ENCODE measurements around the gene NPR2. TPM values are rescaled to one million over a fixed set of nuclear protein-coding genes. Genes with fewer than 3 reads are reported as not detected.

Gene NPR2
- polyA plus RNA-seq, 1 of the 3 experiments (the other 2 are of a cell fraction) = 13.5 TPM

DNA sequence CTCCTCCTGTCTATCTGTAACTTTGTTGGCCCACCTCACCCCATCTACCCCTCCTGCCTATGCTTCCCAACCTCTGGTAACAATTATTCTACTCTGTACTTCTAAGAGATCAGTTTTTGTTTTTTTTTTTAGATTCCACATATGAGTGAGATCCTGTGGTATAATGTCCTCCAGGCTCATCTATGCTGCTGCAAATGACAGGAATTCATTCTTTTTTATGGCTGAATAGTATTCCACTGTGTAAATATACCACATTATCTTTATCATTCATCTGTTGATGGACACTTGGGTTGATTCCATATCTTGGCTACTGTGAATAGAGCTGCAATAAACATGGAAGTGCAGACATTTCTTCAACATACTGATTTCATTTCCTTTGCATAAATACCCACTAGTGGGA is 8.0 kb upstream of the NPR2 start:
- H3K27ac ChIP-seq (ENCODE audit: low read depth in 2 of 2, low read length in 1 of 2) = no peak overlapping the region
- H3K79me2 ChIP-seq (ENCODE audit: insufficient read depth) = no peaks in the 10 kb centered on the region
- H3K9ac ChIP-seq = no peak overlapping the region
- no peak overlapping the region for H2AFZ ChIP-seq (ENCODE audit: low read depth)
- no peak for DNase-seq
- no peaks in the 10 kb centered on the region for H3K27me3 ChIP-seq (ENCODE audit: insufficient read depth)
- CTCF ChIA-PET = no interaction called here
- H3K36me3 ChIP-seq (replicated peaks in 1 of 2; ENCODE audit: control insufficient read depth in 1 of 2, insufficient read depth in 2 of 2, low read length in 1 of 2) = no peaks in the 10 kb centered on the region
- H3F3A ChIP-seq (replicated peaks; ENCODE audit: insufficient read depth) = no peaks in the 10 kb centered on the region
- H3K4me1 ChIP-seq (ENCODE audit: control insufficient read depth in 1 of 2, insufficient read depth in 2 of 2, low read depth in 1 of 2, low read length in 1 of 2) = no peaks in the 10 kb centered on the region
- POLR2A ChIA-PET = no interaction called here
- no peak overlapping the region for H3K4me3 ChIP-seq (ENCODE audit: low read depth in 2 of 2, low read length in 1 of 2)
- no peaks in the 10 kb centered on the region for H3K9me2 ChIP-seq
- TF ChIP-seq TAF1 (IDR thresholded peaks at IDR 0.05; ENCODE audit: borderline replicate concordance, low read depth, low read length) (no peak), FOSL2 (IDR thresholded peaks at IDR 0.05; ENCODE audit: borderline replicate concordance, low read depth) (no peak), MXI1 (IDR thresholded peaks at IDR 0.05; ENCODE audit: low read depth, low read length) (no peak), MEF2A (IDR thresholded peaks at IDR 0.05; ENCODE audit: borderline replicate concordance, low read depth) (no peak), TCF12 (IDR thresholded peaks at IDR 0.05) (no peak), NRF1 (IDR thresholded peaks at IDR 0.05; ENCODE audit: low read depth, low read length) (no peak), CHD2 (IDR thresholded peaks at IDR 0.05; ENCODE audit: low read length, partially characterized antibody) (no peak), POLR2AphosphoS5 (IDR thresholded peaks at IDR 0.05; ENCODE audit: low read depth, low read length) (no peak), EP300 (IDR thresholded peaks at IDR 0.05; ENCODE audit: borderline replicate concordance in 1 of 2, low read depth in 1 of 2, low read length in 1 of 2) (no peak), REST (IDR thresholded peaks at IDR 0.05; ENCODE audit: low read depth, low read length) (no peak), EZH2phosphoT487 (IDR thresholded peaks at IDR 0.05; ENCODE audit: borderline replicate concordance, low read depth) (no peak), GATA2 (CRISPR knock-in tag; IDR thresholded peaks at IDR 0.05) (no peak), RXRA (IDR thresholded peaks at IDR 0.05; ENCODE audit: borderline replicate concordance, low read depth) (no peak)
- TF ChIP-seq, protein P1, sequence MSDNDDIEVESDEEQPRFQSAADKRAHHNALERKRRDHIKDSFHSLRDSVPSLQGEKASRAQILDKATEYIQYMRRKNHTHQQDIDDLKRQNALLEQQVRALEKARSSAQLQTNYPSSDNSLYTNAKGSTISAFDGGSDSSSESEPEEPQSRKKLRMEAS (IDR thresholded peaks at IDR 0.05; ENCODE audit: low read depth) = no peak
- TF ChIP-seq, protein P2, sequence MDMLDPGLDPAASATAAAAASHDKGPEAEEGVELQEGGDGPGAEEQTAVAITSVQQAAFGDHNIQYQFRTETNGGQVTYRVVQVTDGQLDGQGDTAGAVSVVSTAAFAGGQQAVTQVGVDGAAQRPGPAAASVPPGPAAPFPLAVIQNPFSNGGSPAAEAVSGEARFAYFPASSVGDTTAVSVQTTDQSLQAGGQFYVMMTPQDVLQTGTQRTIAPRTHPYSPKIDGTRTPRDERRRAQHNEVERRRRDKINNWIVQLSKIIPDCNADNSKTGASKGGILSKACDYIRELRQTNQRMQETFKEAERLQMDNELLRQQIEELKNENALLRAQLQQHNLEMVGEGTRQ (IDR thresholded peaks at IDR 0.05; ENCODE audit: borderline replicate concordance, low read depth, low read length) = no peak
- H4K20me1 ChIP-seq (ENCODE audit: insufficient read depth) = no peaks in the 10 kb centered on the region
- no peaks in the 10 kb centered on the region for H3K9me3 ChIP-seq
- no peak overlapping the region for H3K4me2 ChIP-seq

Data from SK-N-SH (cell line).